NCI-H524 (cell line): ENCODE results near the gene TBCA.
A peak's percentile ranks its signal among the peaks of the same experiment; 100 is the strongest.
"Not testable (repeated sequence)": the region's sequence is repeated elsewhere in the genome, so short reads cannot be mapped to it uniquely, and the experiment has no call there.

ENCODE experiments used
- DNase-seq, 2 experiments: peaks; one replicate each; lab custom pipeline; 2025; lab: John Stamatoyannopoulos, UW

Gene TBCA

DNA sequence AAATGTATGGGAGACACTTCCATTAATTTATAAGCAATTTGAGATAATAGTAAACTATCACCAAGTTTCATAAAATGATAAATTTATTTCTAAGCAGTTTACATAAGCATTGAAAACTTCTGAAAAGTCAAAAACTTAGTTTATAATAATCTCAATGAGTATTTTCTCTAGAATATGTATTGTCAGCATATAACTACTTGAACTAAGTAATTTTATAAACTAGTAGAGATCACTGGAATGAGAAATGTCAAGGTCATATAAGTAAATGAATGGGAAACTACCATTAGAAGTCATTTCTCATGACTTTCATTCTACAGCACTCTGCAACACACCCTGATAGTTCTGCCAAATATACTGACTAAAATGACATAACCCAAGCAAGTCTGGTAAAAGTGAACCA lies 3.4 kb downstream of the TBCA start:
- no peak for DNase-seq

DNA sequence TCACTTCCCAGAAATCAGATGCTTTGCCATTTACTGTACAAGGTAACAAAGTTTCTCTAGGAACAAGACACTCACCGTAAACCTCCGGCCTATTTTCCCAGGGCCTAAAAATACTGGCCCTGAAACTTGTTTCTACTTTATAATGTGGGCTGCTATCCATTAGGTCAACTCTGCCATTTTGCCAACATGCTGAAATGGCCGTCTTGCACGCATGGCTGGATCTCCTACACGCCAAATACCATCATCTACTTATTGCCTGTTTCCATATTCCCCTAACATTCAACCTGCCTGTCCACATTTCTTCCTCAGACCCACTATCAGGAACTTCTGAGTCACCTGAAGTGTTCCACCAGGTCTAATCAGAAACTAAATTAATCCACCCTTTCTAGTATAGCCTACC lies 4.7 kb downstream of the TBCA start:
- no peak for DNase-seq

DNA sequence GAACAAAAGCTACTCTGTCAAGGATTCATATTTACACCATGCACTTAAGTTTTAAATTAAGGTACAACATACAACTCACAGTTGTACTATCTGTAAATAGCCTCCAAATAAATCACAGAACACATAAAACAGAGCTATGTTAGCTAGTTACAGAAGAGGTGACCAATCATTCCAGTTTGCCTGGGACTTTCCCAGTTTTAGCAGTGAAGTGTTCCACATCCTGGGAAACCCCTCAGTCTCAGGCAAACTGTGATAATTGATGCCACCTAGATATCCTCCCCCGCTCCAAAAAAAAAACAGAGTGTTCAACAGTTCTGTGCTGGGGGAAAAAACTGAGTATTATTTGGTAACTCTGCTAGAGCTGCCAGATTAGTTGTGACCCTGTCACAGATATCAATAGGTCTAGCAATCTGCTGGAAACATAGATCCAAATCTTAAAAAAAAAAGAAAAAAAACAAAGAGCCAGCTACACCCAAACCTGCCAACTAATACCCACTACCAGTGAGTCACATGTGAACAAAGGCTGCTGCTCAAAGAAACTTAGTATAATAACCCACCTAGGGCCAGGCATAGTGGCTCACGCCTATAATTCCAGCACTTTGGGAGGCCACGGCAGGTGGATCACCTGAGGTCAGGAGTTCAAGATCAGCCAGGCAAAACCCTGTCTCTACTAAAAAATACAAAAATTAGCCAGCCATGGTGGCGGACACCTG lies 5.7 kb downstream of the TBCA start:
- DNase-seq = no peak

DNA sequence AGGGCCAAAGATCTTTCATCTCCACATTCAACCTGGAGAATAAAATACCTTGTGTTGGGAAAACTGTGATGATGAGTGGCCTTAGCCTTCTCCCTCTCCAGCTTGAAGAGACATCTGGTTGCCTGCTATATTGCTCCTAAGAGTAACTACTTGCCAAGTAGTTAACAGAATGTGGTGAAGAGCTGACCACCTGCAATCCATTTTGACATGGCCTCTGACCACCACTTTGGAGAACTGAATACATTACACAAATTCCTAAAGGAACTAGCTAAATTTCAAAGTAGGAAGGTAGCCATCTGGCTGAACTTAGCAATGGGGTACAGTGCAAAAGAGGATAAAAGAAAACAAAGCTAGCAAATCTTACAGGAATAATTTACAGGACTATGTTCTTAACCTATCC lies 7.2 kb downstream of the TBCA start:
- DNase-seq = peak; percentile 16 to 78

DNA sequence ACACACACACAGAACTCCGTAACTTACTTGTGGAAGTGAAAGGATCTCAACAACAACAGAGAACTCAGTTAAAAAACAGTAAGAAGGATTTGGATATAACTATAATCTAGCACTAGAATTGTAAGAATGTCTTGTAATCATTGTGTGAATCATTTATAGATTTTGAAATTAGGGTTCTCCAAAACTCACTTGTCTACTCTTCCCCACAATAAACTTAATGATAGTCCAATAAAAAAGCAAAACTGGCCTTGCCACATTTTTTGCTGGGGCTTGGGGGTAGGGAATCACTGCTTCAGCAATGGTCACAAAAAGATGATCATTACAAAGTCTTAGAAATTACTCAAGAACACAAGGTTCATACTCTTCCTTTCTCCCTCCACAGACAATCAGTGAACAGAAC lies 8.8 kb downstream of the TBCA start:
- DNase-seq = no peak

DNA sequence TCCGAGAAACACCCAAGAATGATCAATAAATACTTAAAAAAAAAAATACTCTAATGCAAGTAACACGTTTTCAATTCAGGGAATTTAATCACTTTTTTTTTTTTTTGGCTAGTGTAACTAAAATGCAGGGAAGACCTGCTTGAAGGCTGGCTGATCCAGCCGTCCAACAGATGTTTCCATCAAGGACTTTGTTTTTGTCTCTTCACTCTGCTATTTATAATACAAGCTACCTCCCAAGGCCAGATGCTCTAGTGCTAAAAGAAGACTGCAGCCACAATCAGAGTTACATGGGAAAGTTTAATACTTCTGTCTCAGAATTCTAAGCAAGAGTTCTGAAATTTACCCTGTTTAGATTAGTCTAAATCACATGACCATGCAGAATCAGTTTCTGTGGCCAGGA lies 14.5 kb downstream of the TBCA start:
- DNase-seq = peak; percentile 85 to 93

DNA sequence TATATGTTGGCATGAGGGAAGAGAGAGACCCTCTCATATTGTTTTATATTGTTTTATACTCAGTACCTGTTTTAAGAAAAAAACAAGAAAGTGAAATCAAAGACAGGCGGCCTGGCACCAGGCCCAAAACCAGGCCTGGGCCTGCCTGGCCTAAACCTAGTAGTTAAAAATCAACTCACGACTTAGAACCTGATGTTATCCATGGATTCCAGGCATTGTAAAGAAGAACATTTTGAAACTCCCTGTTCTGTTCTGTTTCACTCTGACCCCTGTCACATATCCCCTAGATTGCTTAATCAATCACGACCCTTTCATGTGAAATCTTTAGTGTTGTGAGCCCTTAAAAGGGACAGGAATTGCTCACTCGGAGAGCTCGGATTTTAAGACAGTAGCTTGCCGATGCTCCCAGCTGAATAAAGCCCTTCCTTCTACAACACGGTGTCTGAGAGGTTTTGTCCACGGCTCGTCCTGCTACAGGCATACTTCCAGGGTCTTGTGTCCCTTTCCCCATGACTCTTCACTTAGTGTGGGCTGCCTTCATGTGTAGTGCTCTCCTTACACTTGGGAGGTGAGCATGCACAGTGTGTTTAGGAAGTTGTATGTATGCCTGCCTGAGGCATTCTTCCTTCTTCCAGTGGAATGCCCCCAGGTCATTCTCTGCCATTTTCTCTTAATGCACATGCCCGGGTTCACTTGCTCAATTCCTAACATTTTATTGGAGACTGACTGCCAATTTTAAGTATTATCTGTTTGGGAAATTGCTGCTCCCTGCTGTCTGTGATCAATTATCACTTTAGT lies 17.8 kb downstream of the TBCA start:
- no peak for DNase-seq

DNA sequence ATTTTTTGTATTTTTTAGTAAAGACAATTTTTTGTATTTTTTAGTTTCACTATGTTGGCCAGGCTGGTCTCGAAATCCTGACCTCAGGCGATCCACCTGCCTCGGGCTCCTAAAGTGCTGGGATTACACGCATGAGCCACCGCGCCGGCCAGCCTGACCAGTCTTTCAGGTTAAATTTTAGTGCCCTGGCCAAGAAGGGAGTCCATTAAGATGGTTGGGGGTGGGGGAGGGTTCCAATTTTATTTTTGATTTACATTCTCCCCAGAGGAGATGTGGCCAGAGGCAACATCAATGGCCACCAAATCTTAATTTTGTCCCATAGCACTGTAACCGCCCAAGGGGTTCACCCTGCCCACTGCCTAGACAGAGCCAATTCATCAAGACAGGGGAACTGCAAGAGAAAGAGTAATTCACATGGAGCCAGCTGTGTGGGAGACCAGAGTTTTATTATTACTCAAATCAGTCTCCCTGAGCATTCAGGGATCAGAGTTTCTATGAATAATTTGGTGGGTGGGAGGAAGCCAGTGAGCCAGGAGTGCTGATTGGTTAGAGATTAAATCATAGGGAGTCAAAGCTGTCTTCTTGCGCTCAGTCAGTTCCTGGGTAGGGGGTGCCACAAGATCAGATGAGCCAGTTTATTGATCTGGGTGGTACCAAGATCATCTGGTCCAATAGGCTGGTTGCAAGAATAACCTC lies 24.7 kb downstream of the TBCA start:
- DNase-seq = no peak

DNA sequence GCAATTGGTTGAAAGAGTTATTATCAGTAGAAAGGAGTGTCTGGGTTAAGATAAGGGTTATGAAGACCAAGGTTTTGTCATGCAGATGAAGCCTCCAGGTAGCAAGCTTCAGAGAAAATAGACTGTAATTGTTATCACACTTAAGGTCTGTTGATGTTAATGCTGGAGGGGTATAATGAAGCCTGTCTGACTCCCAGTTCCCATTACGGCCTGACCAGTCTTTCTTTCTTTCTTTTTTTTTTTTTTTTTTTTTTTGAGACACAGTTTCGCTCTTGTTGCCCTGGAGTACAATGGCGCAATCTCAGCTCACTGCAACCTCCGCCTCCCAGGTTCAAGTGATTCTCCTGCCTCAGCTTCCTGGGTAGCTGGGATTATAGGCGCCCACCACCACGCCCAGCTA lies 25.2 kb downstream of the TBCA start:
- not testable (repeated sequence) for DNase-seq

DNA sequence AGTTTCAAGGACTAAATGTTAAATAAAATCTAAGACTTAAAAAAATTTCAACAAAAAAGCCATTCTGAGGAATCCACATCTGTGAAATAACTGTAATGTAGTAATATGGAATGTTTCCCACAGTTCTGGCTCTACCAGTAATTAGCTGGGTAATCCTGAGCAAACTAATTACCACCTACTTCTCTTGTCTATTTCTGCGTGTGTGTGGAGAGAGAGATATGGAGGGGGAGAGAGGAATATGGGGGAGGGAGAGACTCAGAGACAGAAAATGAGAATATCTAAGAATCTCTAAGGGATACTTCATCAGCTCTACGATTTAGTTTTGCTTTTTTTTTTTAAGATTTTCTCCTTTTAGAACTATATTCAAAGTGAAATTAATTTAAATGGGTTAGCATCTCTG lies 28.0 kb downstream of the TBCA start:
- peak in 1 of 2 experiments; percentile 25 for DNase-seq

DNA sequence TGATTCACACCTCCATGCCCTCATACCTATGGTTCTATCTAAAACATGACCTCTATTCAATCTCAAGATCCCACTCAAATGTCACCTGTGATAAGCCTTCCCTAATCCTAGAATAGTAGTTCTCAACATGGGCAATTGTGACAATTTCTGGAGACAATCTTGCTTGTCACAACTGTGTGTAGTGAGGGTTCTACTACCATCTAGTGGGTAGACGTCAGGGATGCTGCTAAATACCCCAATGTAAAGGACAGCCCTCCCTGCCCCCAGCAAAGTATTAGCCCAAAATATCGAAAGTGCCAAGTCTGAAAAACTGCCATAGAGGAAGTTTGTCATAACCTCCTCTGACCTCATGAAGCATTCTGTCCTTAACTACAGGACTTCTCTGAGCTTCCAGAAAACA lies 32.0 kb downstream of the TBCA start:
- DNase-seq = no peak

DNA sequence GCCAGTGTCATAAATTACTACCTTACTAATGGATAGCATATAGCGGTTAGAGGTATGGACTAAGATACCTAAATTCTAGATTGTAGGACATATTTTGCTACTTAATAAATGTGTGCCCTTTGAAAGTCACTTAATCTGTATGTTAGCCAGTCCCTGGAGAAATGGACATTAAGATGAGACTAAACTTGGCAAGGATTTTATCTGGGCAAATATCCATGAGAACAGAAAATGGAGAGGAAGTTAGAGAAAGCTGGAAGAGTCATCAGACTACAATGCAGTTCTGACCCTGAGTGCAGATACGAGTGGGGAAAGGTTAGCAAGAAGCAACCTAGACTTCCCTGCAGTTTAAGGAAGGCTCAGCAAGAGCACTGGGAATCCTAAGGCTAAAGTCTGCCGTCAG lies 33.0 kb downstream of the TBCA start:
- no peak for DNase-seq

DNA sequence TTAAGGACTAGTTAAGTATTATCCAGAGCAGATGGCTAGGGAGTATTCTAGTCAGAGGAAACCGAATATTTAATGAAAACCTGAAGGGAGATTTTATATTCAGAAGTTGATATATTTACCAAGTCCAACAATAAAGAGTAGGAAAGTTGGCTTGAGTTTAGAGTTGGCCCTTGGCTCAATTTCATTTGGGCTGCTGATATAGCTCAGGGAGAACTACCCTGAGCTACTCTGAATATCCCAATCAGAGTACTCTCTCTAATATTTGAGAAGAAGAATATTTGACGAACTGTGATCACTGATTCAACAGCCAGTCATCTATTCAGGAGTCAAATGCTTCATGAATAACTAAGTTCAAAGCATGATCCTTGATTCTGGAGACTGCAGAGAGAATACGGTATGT lies 34.5 kb downstream of the TBCA start:
- no peak for DNase-seq

DNA sequence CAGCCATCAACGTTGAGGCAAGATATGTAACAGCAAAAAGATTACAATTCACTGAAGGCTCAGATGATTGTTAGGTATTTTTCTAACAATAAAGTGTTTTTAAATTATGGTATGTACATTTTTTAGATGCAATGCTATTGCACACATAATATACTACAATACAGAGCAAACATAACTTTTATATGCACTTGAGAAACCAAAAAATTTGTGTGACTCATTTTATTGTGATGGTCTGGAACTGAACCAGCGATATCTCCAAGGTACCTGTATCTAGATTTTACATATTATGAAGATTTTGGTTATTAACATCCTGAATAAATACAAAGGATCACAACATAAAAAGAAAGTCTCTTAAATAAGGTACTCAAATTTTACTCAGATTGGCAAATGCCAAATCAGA lies 41.3 kb downstream of the TBCA start:
- no peak for DNase-seq

DNA sequence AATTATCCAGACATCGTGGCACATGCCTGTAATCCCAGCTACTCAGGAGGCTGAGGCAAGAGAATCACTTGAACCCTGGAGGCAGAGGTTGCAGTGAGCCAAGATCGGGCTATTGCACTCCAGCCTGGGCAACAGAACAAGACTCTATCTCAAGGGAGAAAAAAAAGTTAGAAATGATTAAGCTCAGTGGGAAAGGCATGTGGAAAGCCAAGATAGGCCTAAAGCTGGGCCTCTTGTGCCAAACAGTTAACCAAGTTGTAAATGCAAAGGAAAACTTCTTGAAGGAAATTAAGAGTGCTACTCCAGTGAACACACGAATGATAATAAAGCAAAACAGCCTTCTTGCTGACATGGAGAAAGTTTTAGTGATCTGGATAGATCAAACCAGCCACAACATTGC lies 43.0 kb downstream of the TBCA start:
- DNase-seq = no peak

DNA sequence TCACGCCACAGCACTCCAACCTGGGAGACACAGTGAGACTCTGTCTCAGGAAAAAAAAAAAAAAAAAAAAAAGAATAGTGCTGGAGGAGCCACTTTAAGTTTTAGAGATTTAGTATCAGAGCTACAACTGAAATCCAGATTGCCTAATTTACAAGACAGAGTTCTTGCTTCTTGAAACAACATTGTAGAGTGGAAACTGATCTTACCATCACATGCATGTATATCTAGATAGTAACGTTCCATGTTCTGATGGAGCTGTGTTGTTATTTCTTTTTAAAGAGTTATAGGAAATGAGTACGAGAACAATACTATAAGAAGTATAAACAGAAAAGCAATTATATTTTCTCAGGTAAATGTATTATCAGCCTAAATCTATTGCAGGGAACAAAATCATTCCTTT lies 48.9 kb downstream of the TBCA start:
- no peak for DNase-seq

DNA sequence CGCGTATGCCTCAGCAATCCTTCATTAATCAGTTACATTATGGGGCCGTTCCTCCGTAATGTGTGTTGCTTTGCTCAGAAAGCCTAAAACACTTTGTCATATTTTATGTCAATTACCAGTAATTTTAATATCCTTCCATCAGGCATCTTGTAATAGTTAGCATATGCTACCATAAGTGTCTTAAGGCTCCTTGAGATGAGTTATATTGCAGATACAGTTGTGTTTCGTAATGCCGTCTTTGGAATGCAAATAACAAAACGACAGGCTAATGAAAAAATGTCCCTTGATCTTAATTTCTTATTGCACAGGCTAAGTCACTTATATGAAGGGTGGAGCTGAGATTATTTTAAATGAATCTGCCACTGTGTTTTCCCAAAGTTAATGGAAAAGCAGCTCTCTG lies 50.5 kb downstream of the TBCA start:
- no peak for DNase-seq

DNA sequence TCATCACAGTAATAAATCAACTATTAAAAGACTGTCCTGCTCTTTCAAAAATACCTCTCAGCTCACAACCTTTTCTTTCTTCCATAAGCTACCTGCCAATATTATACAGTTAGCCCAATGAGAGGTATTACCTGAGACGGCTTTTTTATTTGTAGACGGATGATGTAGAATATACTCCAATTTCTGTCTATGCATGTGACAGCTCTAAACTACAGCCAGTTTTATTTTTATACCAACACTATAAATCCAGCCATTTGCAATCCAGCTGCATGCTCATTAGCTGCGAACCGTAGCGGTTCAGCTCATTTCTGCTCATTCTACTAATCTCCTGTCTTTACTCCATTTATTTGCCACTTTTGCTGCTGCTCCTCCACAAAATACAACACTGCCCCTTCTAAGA lies 51.2 kb downstream of the TBCA start:
- no peak for DNase-seq

DNA sequence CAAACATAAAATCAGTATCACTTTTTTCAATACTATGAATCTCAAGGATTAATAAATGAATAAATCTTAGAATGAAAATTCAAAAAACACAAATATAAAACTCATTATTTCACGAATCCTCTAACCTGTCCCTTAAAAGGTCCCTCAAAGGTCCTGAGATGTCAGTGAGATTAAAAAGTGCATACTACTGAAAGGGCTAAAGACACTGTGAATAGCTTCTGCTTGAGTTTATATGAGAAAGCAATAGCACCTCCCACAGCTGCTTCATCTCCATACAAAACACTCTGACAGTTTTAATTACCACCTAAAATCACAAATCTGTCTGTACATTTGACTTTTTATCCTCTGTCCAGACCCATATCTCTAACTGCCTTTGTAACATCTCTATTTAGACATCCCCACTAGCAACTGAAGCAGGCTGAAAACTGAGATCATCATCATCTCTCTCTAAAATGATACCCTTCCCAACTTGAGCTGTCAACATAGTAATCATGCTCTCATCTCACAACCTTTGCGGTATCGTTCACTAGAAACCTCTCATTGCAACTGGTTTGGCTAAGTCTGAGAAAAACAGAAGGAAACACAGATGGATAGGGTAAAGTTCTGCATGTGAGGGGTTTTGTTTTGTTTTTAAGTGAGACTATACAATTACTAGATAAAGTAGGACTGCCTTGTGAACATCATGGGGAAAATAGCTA lies 56.3 kb downstream of the TBCA start:
- no peak for DNase-seq

DNA sequence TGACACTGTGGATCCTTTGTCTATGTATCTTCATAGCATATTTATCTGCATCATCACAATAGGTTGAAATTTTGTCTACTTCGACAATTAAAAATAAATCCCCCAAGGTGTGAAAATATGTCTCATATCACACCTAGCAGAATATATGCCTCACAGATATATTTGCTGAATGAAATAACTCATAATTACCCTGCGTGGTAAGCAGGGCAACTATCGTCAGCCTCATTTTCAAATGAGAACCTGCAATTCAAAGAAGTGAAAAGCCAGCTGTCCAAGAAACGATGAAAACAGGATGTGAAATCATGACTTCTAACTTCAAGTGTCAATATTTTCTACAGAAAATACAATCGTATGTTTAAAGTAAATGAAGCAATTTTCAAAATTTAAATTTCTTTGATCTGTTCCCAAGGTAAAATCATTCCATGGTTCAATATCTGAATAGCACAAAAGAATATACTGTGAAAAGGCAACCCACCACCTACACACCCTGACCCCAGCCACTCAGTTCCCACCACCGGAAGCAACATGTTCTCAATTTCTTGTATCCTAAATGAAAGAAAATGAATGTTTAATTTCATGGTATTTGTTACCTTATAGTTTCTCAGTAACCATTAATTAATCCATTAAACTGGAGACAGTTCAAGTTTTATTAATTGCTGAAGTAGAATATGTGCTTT lies 57.1 kb downstream of the TBCA start:
- no peak for DNase-seq

DNA sequence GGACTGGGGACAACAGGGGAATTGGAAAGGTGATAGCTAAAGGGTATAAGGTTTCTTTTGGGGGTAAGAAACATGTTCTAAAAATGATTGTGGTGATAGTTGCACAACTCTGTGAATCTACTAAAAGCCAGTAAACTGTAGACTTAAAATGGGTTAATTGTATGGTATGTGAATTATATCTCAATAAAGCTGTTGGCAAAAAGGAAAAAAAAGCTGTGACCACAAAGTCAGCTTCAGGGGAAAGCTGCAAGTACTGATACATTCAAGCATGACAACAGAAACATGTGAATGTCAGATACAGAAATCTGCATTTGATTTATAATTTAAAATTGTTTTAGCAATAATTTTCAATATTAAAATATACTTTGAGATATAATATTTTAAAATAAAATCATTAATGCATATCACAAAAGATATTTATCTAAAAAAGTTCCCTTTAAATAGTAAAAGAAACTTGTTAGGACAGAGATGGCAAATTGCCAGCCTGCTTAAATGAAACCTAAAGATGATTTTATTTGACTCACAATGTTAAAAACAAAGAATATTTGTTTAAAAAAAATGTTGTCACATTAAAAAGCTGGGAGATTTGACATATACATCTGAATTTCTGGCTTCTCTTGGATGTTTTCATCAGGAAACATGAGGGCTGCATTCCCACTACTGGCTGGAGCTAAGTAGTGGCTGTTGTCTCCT lies 66.0 kb downstream of the TBCA start:
- no peak for DNase-seq
